Measurements from ENCODE around the gene EFNB3. TPM values are rescaled to one million over a fixed set of nuclear protein-coding genes. Genes with fewer than 3 reads are reported as not detected.
A peak's percentile ranks its signal among the peaks of the same experiment; 100 is the strongest.

EFNB3 gene
- total RNA-seq, 1 experiment from 2014 or later, result 0.07 TPM

- TF ChIP-seq REST (IDR thresholded peaks at IDR 0.05; ENCODE audit: low read depth), result no peak
- peak; percentile 77 for TF ChIP-seq SP1 (IDR thresholded peaks at IDR 0.05; ENCODE audit: low read depth)
- TF ChIP-seq MAX (IDR thresholded peaks at IDR 0.05), result peak; percentile 51
- peak; percentile 63; the same call in 1 of the 2 replicates for TF ChIP-seq ELF1 (IDR thresholded peaks at IDR 0.05; ENCODE audit: borderline replicate concordance, low read depth)
- TF ChIP-seq CEBPB (IDR thresholded peaks at IDR 0.05; ENCODE audit: low read depth), result peak; percentile 53; the same call in 1 of the 2 replicates
- no peak for TF ChIP-seq ZNF274 (IDR thresholded peaks at IDR 0.05; ENCODE audit: low read depth, low read length)
- TF ChIP-seq CBX3 (IDR thresholded peaks at IDR 0.05; ENCODE audit: low read depth), result no peak
Observed at GRCh38 chr17:7686222-7687071, 18.6 kb upstream of the EFNB3 start (continued).

Data from HCT116 (cell line).